Ascending aorta (tissue), 2 donors: ENCODE data around the gene VPS18. TPM values are rescaled to one million over a fixed set of nuclear protein-coding genes. Genes with fewer than 3 reads are reported as not detected.

Source experiments
- DNase-seq, 2 donors: peaks; one replicate each; pipeline ENCODE4 v3.0.0-alpha.2; 2019; ENCODE audit warnings: low spot score in 2 of 2
- H3K27ac ChIP-seq, 2 donors: fragments of 200-600 bp; sonication (generic); one replicate each; pipeline ENCODE4 v1.5.1; 2016 to 2017; ENCODE audit warnings: mild to moderate bottlenecking in 1 of 2
- H3K27me3 ChIP-seq: fragments of 200-600 bp; sonication (generic); one replicate; pipeline ENCODE4 v1.5.1; 2017
- H3K36me3 ChIP-seq, 2 donors: fragments of 200-600 bp; sonication (generic); one replicate each; pipeline ENCODE4 v1.5.1; 2016
- H3K4me1 ChIP-seq, 2 donors: fragments of 200-600 bp; sonication (generic); one replicate each; pipeline ENCODE4 v1.5.1; 2016 to 2017; ENCODE audit warnings: mild to moderate bottlenecking in 1 of 2
- H3K4me3 ChIP-seq, 2 donors: fragments of 200-600 bp; sonication (generic); one replicate each; pipeline ENCODE4 v1.5.1; 2016 to 2017; ENCODE audit warnings: mild to moderate bottlenecking in 1 of 2
- H3K9me3 ChIP-seq, 2 donors: fragments of 200-600 bp; sonication (generic); one replicate each; pipeline ENCODE4 v1.5.1; 2016
- intact Hi-C: fragments of 100-400 bp; cut with DNase I; formaldehyde crosslinking; loops from one replicate; pipeline ENCODE4 v1.15.1; 2023
- total RNA-seq: library from RNA; depleted of rRNA; stranded (reverse); fragments of >200 nt; gene quantifications from one replicate; pipeline ENCODE4 v1.1.0, GENCODE V29; 2016
- TF ChIP-seq, protein P1 (sequence below), 3 experiments: fragments of 200-600 bp in 2 of 3; fragments of 450-650 bp in 1 of 3; sonication (generic) in 2 of 3; IDR thresholded peaks; one replicate each; pipeline ENCODE4 v1.5.1; 2016 to 2019; ENCODE audit warnings: antibody characterized with exemption in 3 of 3, mild to moderate bottlenecking in 1 of 3, moderate library complexity in 1 of 3

VPS18 gene, protein sequence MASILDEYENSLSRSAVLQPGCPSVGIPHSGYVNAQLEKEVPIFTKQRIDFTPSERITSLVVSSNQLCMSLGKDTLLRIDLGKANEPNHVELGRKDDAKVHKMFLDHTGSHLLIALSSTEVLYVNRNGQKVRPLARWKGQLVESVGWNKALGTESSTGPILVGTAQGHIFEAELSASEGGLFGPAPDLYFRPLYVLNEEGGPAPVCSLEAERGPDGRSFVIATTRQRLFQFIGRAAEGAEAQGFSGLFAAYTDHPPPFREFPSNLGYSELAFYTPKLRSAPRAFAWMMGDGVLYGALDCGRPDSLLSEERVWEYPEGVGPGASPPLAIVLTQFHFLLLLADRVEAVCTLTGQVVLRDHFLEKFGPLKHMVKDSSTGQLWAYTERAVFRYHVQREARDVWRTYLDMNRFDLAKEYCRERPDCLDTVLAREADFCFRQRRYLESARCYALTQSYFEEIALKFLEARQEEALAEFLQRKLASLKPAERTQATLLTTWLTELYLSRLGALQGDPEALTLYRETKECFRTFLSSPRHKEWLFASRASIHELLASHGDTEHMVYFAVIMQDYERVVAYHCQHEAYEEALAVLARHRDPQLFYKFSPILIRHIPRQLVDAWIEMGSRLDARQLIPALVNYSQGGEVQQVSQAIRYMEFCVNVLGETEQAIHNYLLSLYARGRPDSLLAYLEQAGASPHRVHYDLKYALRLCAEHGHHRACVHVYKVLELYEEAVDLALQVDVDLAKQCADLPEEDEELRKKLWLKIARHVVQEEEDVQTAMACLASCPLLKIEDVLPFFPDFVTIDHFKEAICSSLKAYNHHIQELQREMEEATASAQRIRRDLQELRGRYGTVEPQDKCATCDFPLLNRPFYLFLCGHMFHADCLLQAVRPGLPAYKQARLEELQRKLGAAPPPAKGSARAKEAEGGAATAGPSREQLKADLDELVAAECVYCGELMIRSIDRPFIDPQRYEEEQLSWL
- total RNA-seq: 51.8 TPM

DNA sequence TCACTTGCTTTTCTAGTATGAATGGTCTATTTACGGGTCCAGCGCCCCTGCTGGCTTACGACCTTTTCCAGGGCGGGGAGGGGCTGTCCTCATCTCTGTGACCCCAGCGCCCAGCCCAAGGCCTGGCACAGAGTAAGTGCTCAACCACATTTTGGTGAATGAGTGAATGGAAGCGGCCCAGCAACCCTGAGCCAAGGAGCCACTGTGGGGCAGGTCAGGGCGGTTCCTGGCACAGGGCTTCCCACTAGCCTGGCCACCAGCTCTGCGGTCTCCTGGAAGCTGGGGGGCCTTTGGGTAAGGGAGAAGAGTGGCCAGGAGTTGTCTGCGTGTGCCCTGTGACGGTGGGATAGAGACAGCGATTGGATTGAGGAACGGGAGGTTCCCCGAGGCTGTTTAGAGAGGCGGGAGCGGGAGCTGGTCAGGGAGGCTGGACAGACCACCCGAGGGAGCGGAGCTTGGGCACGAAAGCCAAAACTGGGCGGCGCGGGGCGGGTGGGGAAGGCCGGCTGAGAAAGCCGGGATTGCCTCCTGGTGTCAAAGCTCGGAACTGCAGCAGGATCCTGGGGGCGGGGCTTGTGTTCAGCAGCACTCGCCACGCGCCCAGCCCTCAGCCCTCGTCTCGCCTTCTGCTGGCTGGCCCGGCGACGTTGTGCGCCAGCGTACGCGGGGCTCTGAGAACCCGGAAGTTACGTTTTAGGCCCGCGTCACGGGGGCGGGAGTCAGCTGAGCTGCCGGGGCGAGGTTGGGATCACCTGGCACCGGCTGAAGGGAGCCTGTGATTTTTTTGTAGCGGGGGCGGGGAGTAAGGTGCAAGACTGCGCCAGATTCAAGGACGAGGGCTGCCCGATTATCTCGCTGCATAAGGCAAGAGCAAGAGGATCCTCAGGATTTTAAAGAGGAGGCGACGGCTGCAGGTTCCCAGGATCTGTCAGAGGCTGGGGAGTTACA is at the start of gene VPS18:
TSS of gene VPS18 (plus strand) at position 718 of the 948 bp plus-strand sequence. CDS start 319 bp downstream, outside the sequence.
- H3K4me1 ChIP-seq: peaks cover 0 to 13% of the 10 kb centered on the region in 2 donors
- peaks cover 11 to 21% of the 10 kb centered on the region in 2 donors for H3K36me3 ChIP-seq
- intact Hi-C loops: loop anchor here (1.0 to 5.0 kb wide), 10 partner anchors 12 to 329 kb away; partner anchors contain the start of genes CCDC32, DNAJC17, GCHFR and INO80
- no peaks in the 10 kb centered on the region for H3K27me3 ChIP-seq
- no peaks in the 10 kb centered on the region for H3K9me3 ChIP-seq
- H3K27ac ChIP-seq: peak within 1 kb of the TSS; percentile 85 to 89
- DNase-seq: peak; percentile 91 to 99
- H3K4me3 ChIP-seq: peak within 1 kb of the TSS; percentile 65 to 82
- TF ChIP-seq, protein P1, sequence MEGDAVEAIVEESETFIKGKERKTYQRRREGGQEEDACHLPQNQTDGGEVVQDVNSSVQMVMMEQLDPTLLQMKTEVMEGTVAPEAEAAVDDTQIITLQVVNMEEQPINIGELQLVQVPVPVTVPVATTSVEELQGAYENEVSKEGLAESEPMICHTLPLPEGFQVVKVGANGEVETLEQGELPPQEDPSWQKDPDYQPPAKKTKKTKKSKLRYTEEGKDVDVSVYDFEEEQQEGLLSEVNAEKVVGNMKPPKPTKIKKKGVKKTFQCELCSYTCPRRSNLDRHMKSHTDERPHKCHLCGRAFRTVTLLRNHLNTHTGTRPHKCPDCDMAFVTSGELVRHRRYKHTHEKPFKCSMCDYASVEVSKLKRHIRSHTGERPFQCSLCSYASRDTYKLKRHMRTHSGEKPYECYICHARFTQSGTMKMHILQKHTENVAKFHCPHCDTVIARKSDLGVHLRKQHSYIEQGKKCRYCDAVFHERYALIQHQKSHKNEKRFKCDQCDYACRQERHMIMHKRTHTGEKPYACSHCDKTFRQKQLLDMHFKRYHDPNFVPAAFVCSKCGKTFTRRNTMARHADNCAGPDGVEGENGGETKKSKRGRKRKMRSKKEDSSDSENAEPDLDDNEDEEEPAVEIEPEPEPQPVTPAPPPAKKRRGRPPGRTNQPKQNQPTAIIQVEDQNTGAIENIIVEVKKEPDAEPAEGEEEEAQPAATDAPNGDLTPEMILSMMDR (IDR thresholded peaks at IDR 0.05): peak; percentile 98 to 99 (median 98)

DNA sequence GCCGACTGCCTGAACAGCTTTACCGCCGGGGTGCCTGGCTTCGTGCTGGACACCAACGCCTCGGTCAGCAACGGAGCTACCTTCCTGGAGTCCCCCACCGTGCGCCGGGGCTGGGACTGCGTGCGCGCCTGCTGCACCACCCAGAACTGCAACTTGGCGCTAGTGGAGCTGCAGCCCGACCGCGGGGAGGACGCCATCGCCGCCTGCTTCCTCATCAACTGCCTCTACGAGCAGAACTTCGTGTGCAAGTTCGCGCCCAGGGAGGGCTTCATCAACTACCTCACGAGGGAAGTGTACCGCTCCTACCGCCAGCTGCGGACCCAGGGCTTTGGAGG is 49.6 kb upstream of the VPS18 start:
- TF ChIP-seq, protein P1 (IDR thresholded peaks at IDR 0.05): no peak
- Histone ChIP-seq H3K9me3 (no peaks in the 10 kb centered on the region), H3K36me3 (no peaks in the 10 kb centered on the region), H3K27me3 (no peaks in the 10 kb centered on the region), H3K4me3 (peak overlapping the region; percentile 60 to 63), H3K27ac (no peak overlapping the region), H3K4me1 (peaks cover 9 to 11% of the 10 kb centered on the region in 2 donors)
- intact Hi-C loops: no loop called here
- DNase-seq: no peak

DNA sequence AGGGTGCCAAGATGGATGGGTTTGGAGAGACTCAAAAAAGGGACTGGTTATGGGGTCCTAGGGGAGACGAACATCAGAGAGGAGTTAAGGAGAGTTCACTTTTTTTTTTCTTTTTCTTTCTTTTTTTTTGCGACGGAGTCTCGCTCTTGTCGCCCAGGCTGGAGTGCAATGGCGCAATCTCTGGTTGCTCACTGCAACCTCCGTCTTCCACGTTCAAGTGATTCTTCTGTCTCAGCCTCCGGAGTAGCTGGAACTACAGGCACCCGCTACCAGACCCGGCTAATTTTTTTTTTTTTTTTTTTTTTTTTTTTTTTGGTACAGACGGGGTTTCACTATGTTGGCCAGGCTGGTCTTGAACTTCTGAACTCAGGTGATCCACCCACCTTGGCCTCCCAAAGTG is 49.2 kb upstream of the VPS18 start:
- intact Hi-C loops: no loop called here

DNA sequence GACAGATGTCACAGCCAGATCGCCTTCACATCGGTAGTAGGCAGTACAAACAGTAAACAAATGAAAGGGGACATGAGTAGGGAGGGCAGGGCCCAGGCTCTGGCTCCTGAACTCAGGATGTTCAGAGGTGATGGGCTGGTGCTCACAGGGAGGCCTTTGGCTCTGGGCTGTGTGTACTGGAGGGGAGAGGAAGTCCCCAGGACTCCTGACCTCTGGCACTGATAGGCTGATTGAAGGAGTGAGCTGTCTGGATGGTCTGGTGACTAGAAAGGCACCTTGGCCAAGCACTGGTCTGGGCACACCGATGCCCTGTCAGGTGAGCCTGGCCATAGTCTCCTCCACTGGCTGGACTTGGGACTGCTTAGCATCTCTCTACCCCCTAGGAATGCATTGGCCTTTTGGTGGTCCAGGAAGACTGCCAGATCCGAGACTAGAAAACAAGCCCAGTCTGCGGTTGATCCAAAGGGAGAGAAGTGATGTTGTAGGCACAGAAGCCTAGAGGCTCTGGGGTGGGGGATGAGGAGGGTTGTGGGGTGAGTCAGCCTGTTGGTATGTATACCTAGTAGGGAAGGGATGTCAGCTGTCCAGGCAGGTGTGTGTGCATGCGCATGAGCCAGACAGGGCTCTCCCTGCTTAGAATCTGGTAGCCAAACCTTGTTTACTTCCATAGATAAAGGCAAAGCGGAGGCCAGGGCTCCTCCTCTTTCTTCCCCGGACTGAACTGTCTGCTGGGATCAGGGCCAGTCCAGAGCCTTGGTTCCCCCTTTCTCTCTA is 48.6 kb upstream of the VPS18 start:
- no peaks in the 10 kb centered on the region for H3K36me3 ChIP-seq
- peaks cover 9 to 11% of the 10 kb centered on the region in 2 donors for H3K4me1 ChIP-seq
- H3K9me3 ChIP-seq: no peaks in the 10 kb centered on the region
- H3K27ac ChIP-seq: no peak overlapping the region
- TF ChIP-seq, protein P1 (IDR thresholded peaks at IDR 0.05): no peak
- H3K4me3 ChIP-seq: no peak overlapping the region
- intact Hi-C loops: no loop called here
- DNase-seq: no peak
- H3K27me3 ChIP-seq: no peaks in the 10 kb centered on the region

More for the DNA sequence above, 49.2 kb upstream of the VPS18 start:
- Histone ChIP-seq H3K9me3 (no peaks in the 10 kb centered on the region), H3K36me3 (no peaks in the 10 kb centered on the region), H3K27me3 (no peaks in the 10 kb centered on the region), H3K4me3 (peak overlapping the region; percentile 60 to 63), H3K27ac (no peak overlapping the region), H3K4me1 (peaks cover 9 to 11% of the 10 kb centered on the region in 2 donors)
- TF ChIP-seq, protein P1 (IDR thresholded peaks at IDR 0.05): no peak
- no peak for DNase-seq
